Stomach (tissue), 9 donors: ENCODE measurements around the gene NAAA. TPM values are rescaled to one million over a fixed set of nuclear protein-coding genes. Genes with fewer than 3 reads are reported as not detected.

Experiments
- DNase-seq, 2 donors: peaks; one replicate each; pipeline versions ENCODE4 v3.0.0 to v3.0.0-alpha.2; 2013 to 2019
- H3K27ac ChIP-seq, 5 donors: fragments of 200-600 bp in 4 of 5; sonication (generic) in 4 of 5; one replicate each; pipeline ENCODE4 v1.5.1; 2013 to 2019; ENCODE audit warnings: mild to moderate bottlenecking in 1 of 5, moderate library complexity in 1 of 5
- H3K27me3 ChIP-seq, 3 donors: fragments of 200-600 bp; sonication (generic); one replicate each; pipeline ENCODE4 v1.5.1; 2017 to 2019; ENCODE audit warnings: mixed run types in 1 of 3
- H3K36me3 ChIP-seq, 4 donors: fragments of 200-600 bp; sonication (generic); 1 replicate in 3 of 4; 2 replicates in 1 of 4; pipeline ENCODE4 v1.5.1; 2016 to 2019
- H3K4me1 ChIP-seq, 4 donors: fragments of 200-600 bp; sonication (generic); one replicate each; pipeline ENCODE4 v1.5.1; 2016 to 2019
- H3K4me3 ChIP-seq, 4 donors: fragments of 200-600 bp; sonication (generic) in 3 of 4; one replicate each; pipeline ENCODE4 v1.5.1; 2016 to 2019; ENCODE audit warnings: mild to moderate bottlenecking in 1 of 4
- H3K9me3 ChIP-seq, 4 donors: fragments of 200-600 bp; sonication (generic); one replicate each; pipeline ENCODE4 v1.5.1; 2016 to 2019
- CTCF ChIP-seq, 7 experiments: fragments of 450-650 bp in 4 of 7; fragments of 200-600 bp in 3 of 7; sonication (generic) in 3 of 7; IDR thresholded peaks; one replicate each; pipeline ENCODE4 v1.5.1; 2016 to 2019; ENCODE audit warnings: antibody characterized with exemption in 7 of 7, control low read depth in 2 of 7, mild to moderate bottlenecking in 1 of 7
- EP300 ChIP-seq: sonication (generic); formaldehyde crosslinking; IDR thresholded peaks from one replicate; pipeline ENCODE4 v1.6.1; 2017; ENCODE audit warnings: antibody characterized with exemption
- POLR2A ChIP-seq, 4 donors: fragments of 450-650 bp; IDR thresholded peaks; one replicate each; pipeline ENCODE4 v1.6.1; 2016; ENCODE audit warnings: antibody characterized with exemption in 4 of 4, control low read depth in 2 of 4, mild to moderate bottlenecking in 1 of 4, moderate library complexity in 1 of 4
- POLR2AphosphoS5 ChIP-seq, 3 donors: sonication (generic); formaldehyde crosslinking; IDR thresholded peaks; one replicate each; pipeline ENCODE4 v1.6.1; 2016; ENCODE audit warnings: antibody characterized with exemption in 3 of 3
- WGBS, 5 donors: extraction: QIAGEN DNeasy Blood & Tissue Kit in 3 of 5; methylation state at CpG; one replicate each; pipeline versions ENCODE4 v1.1.5 to v1.1.7; 2013 to 2018; 5-methylcytosine and 5-hydroxymethylcytosine counted together
- intact Hi-C: fragments of 100-400 bp; cut with DNase I; formaldehyde crosslinking; loops from one replicate; pipeline ENCODE4 v1.15.1; 2023; ENCODE audit warnings: low total_unique reads
- polyA plus RNA-seq, 3 donors: library from polyadenylated mRNA; stranded (reverse); fragments of 200-250 nt; gene quantifications; one replicate each; pipeline ENCODE4 v1.2.3, GENCODE V29; 2013
- total RNA-seq, 5 donors: library from RNA; depleted of rRNA; stranded (reverse); fragments of >200 nt; gene quantifications; one replicate each; pipeline versions ENCODE4 v1.1.0 to v1.2.3, GENCODE V29; 2014 to 2016
- donor health status: healthy with polysubstance abuse.
- donor health status: Bipolar disorder and iron deficiency.
- donor health status: healthy.

The NAAA gene
- total and polyA plus RNA-seq, 8 donors = 0.58 to 42.5 (median 10.6) TPM

GRCh38 chr4:75881476-75881875 is 59.3 kb downstream of the NAAA start:
- no peaks in the 10 kb centered on the region for H3K4me1 ChIP-seq
- H3K9me3 ChIP-seq = no peaks in the 10 kb centered on the region
- 83 to 94% (median 91%) methylated on average over 3 of the region's 3 CpGs for WGBS, 5 donors
- TF ChIP-seq EP300 (no peak), POLR2AphosphoS5 (IDR thresholded peaks at IDR 0.05) (no peak), POLR2A (IDR thresholded peaks at IDR 0.05) (no peak), CTCF (IDR thresholded peaks at IDR 0.05) (no peak)
- intact Hi-C loops = no loop called here
- H3K27ac ChIP-seq = no peak overlapping the region
- no peaks in the 10 kb centered on the region for H3K36me3 ChIP-seq
- no peak overlapping the region for H3K4me3 ChIP-seq
- DNase-seq = no peak
- H3K27me3 ChIP-seq = peaks cover 0 to 11% (median 6%) of the 10 kb centered on the region in 3 donors

GRCh38 chr4:75880278-75880677 is 60.5 kb downstream of the NAAA start:
- DNase-seq = no peak
- no peak overlapping the region for H3K4me3 ChIP-seq
- H3K27ac ChIP-seq = no peak overlapping the region
- WGBS, 5 donors = 18 to 38% (median 31%) methylated on average over 1 of the region's 1 CpG
- TF ChIP-seq POLR2A (IDR thresholded peaks at IDR 0.05) (no peak), CTCF (IDR thresholded peaks at IDR 0.05) (no peak), EP300 (no peak), POLR2AphosphoS5 (IDR thresholded peaks at IDR 0.05) (no peak)
- no peaks in the 10 kb centered on the region for H3K4me1 ChIP-seq
- H3K36me3 ChIP-seq = no peaks in the 10 kb centered on the region
- H3K9me3 ChIP-seq = no peaks in the 10 kb centered on the region
- no peaks in the 10 kb centered on the region for H3K27me3 ChIP-seq
- intact Hi-C loops = no loop called here

- WGBS, 5 donors = 40 to 62% (median 44%) methylated on average over 6 of the region's 6 CpGs
These were observed 62.5 kb downstream of the NAAA start for GRCh38 chr4:75878246-75878756.

GRCh38 chr4:75876218-75876617 is 64.6 kb downstream of the NAAA start:
- 82 to 93% (median 86%) methylated on average over 18 of the region's 18 CpGs for WGBS, 5 donors
- Histone ChIP-seq H3K27ac (no peak overlapping the region), H3K4me1 (no peaks in the 10 kb centered on the region), H3K4me3 (no peak overlapping the region), H3K27me3 (no peaks in the 10 kb centered on the region), H3K36me3 (no peaks in the 10 kb centered on the region), H3K9me3 (no peaks in the 10 kb centered on the region)
- TF ChIP-seq EP300 (no peak), POLR2A (IDR thresholded peaks at IDR 0.05) (no peak), CTCF (IDR thresholded peaks at IDR 0.05) (no peak), POLR2AphosphoS5 (IDR thresholded peaks at IDR 0.05) (no peak)
- intact Hi-C loops = no loop called here
- no peak for DNase-seq

More at GRCh38 chr4:75878246-75878756, 62.5 kb downstream of the NAAA start:
- intact Hi-C loops = no loop called here
- TF ChIP-seq EP300 (no peak), POLR2A (IDR thresholded peaks at IDR 0.05) (no peak), POLR2AphosphoS5 (IDR thresholded peaks at IDR 0.05) (no peak), CTCF (IDR thresholded peaks at IDR 0.05) (no peak)
- no peaks in the 10 kb centered on the region for H3K36me3 ChIP-seq
- H3K27me3 ChIP-seq = no peaks in the 10 kb centered on the region
- H3K4me3 ChIP-seq = no peak overlapping the region
- no peak for DNase-seq
- no peak overlapping the region for H3K27ac ChIP-seq
- no peaks in the 10 kb centered on the region for H3K4me1 ChIP-seq
- no peaks in the 10 kb centered on the region for H3K9me3 ChIP-seq
